Upper lobe of left lung (tissue), 4 donors: ENCODE data around the gene COX19.

Experiments
- CTCF ChIP-seq, 6 experiments: fragments of 450-650 bp in 4 of 6; fragments of 200-600 bp in 2 of 6; sonication (generic) in 2 of 6; IDR thresholded peaks; one replicate each; pipeline ENCODE4 v1.5.1; 2016 to 2019; ENCODE audit warnings: antibody characterized with exemption in 6 of 6
- EP300 ChIP-seq, 4 donors: sonication (generic); formaldehyde crosslinking; IDR thresholded peaks; one replicate each; pipeline ENCODE4 v1.5.1; 2017; ENCODE audit warnings: antibody characterized with exemption in 4 of 4, control low read depth in 2 of 4
- POLR2A ChIP-seq, 4 donors: fragments of 450-650 bp; IDR thresholded peaks; one replicate each; pipeline ENCODE4 v1.5.1; 2016 to 2017; ENCODE audit warnings: antibody characterized with exemption in 4 of 4, mild to moderate bottlenecking in 2 of 4

DNA sequence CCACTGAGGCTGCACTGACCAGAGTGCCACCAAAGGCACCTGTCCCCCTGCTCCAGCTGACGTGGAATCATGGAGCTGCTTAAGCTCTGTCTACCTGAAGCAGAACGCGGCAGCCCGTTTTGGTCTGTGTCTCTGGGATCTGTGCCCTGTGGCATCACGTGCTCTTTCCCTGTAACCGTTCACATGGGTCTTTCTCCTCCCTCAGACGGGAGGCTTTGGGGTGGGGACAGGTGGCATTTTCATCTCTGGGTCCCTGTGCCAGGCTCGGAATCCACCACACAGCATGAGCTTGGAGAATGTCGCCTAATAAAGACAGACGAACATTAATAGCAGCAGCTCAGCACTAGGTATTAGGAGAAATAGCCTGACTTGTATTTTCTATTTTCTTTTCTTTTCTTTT lies 19.3 kb downstream of the COX19 start:
- TF ChIP-seq CTCF (IDR thresholded peaks at IDR 0.05) (no peak), EP300 (IDR thresholded peaks at IDR 0.05) (no peak), POLR2A (IDR thresholded peaks at IDR 0.05) (no peak)
